OCI-M2 (cell line): ENCODE data around the gene AQP12A.
"Not testable (repeated sequence)": the region's sequence is repeated elsewhere in the genome, so short reads cannot be mapped to it uniquely, and the experiment has no call there.

Source experiments
- DNase-seq: peaks from one replicate; lab custom pipeline; 2025; ENCODE audit not compliant: unreplicated experiment; lab: John Stamatoyannopoulos, UW

The AQP12A gene

DNA sequence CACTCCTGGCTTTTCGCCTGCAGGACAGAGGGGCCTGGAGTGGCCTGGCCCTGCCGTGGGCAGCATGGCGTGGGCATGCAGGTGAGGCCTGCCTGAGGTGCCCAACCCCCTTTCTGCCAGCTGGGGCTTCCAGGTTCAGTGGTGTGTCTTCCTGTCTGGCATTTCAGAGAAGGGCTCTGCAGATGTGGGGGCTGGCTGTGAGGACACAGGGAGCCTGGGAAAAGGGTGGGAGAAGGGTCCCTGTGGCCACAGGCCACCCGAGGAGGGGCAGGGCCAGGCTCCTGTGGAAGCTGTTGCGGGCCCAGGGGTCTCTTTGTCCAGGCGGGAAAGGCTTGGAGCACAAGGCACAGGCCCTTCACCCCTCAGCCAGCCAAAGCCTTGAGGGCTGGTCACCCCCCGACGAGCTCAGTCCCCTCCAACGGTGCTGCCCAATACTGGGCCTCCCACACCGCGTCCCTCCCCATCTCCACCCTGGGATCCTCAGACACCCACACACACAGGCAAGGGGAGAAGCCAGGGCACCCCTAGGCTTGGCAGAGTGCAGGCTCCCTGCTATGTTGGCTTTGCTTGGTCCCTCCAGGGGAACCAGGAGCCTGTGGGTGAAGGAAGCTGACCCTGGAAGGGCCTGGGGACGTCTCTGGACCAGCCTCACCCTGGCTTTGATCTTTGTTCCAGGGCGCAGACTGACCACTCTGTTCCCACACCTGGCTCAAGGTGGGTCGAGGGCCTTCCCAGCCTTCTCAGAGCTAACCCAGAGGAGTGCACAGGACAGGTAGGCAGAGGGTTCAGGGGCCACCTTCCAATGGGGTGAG lies 3.7 kb upstream of the AQP12A start:
- DNase-seq = no peak

DNA sequence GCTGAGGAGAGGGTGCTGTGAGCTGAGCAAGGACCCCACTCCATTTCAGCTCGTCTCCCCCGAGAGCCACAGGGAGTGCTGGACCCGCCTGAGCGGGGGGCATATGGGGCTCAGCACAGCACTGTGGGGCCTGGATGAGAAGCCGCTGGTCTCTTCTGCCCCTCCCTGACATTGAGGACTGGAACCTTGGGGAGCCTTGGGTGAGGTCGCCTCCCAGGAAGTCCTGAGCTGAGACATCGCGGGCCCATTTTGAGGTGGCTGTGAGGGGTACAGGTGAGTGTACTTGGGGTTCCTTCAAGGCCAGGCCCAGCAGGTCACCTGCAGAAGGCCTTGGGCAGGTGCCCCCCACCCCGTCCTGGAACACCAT lies 3.1 kb upstream of the AQP12A start:
- no peak for DNase-seq

GRCh38 chr2:240689975-240690374 lies 1.7 kb upstream of the AQP12A start:
- DNase-seq = no peak

GRCh38 chr2:240690421-240691074 lies 1.1 kb upstream of the AQP12A start:
- DNase-seq = not testable (repeated sequence)

GRCh38 chr2:240691075-240691427 lies 615 bp upstream of the AQP12A start:
- DNase-seq = not testable (repeated sequence)

GRCh38 chr2:240692583-240693561 lies 1.2 kb downstream of the AQP12A start:
- DNase-seq = not testable (repeated sequence)

DNA sequence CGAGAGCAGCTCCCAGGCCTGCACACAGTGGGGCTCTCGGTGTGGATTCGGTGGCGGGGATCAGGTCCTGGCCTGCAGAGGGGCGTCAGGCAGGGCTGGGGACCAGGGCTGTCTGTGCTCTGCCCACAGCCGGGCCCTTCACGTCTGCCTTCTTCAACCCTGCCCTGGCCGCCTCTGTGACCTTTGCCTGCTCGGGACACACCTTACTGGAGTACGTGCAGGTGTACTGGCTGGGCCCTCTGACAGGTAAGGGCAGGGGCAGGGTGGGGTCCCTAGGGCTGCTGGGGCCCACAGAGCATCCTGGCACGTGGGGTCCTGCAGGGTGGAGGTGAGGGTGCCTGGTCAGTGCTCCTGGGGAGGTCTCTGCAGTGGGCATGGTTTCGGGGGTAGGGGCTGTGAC lies 2.6 kb downstream of the AQP12A start:
- not testable (repeated sequence) for DNase-seq

- DNase-seq = not testable (repeated sequence)
Observed at GRCh38 chr2:240695593-240695992, 3.9 kb downstream of the AQP12A start.

GRCh38 chr2:240696469-240696868 lies 4.8 kb downstream of the AQP12A start:
- not testable (repeated sequence) for DNase-seq

DNA sequence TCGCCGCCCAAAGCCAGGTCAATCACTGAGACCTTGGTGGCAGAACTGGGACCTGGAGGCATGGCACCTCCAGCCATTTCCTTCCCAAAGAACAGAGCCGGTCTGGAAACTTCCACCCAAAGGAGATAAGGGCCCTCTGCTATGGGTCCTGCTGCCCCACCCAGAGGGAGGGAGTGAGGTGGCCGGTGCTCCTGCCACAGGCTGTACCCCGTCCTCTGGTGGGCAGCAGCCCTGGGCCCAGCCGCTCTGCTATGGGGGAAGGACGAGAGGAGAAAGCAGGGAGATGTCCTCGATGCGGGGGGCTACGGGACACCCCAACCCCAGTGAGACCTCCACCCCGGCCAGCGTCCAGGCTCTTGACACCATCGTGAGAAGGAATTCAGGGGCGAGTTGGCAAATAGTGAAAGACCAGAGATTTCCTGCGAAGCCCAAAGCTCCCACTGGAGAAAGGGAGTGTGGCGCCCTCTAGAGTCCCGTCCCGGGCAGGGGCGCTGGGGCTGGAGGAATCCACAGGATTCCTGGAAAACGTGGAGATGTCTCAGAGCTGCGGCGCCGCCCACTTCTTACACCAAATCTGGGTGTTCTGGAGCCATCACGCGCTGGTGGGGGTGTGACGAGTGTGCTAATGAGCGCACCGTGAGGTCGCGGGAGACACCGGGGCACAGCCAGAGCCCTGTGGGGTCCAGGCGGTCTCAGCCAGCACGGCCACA lies 7.3 kb downstream of the AQP12A start:
- DNase-seq = not testable (repeated sequence)

DNA sequence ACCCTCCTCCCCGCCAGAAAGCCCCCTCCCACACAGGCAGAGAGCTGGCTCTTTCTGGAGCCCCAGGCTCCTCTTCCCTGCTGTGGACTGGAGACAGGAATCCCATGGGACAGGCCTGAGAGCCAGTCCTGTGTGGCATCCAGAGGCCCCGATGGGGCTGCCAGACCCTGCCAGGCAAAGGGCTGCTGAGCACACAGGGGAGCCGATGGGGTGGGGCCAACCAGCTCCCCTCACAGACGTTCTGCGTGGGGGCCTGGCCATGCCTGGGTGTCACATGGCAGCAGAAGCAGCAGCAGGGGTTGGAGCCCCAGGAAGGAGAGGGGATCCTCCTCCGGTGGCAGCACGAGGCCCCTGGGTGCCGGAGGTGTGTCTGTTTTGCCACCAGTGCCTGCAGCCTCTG lies 8.2 kb downstream of the AQP12A start:
- not testable (repeated sequence) for DNase-seq

GRCh38 chr2:240700616-240701015 lies 8.9 kb downstream of the AQP12A start:
- DNase-seq = not testable (repeated sequence)

GRCh38 chr2:240701091-240701735 lies 9.5 kb downstream of the AQP12A start:
- DNase-seq = no peak

- no peak for DNase-seq
Observed at GRCh38 chr2:240701736-240702639, 10.3 kb downstream of the AQP12A start.

- DNase-seq = no peak
Observed at GRCh38 chr2:240702640-240703011, 11.0 kb downstream of the AQP12A start.

DNA sequence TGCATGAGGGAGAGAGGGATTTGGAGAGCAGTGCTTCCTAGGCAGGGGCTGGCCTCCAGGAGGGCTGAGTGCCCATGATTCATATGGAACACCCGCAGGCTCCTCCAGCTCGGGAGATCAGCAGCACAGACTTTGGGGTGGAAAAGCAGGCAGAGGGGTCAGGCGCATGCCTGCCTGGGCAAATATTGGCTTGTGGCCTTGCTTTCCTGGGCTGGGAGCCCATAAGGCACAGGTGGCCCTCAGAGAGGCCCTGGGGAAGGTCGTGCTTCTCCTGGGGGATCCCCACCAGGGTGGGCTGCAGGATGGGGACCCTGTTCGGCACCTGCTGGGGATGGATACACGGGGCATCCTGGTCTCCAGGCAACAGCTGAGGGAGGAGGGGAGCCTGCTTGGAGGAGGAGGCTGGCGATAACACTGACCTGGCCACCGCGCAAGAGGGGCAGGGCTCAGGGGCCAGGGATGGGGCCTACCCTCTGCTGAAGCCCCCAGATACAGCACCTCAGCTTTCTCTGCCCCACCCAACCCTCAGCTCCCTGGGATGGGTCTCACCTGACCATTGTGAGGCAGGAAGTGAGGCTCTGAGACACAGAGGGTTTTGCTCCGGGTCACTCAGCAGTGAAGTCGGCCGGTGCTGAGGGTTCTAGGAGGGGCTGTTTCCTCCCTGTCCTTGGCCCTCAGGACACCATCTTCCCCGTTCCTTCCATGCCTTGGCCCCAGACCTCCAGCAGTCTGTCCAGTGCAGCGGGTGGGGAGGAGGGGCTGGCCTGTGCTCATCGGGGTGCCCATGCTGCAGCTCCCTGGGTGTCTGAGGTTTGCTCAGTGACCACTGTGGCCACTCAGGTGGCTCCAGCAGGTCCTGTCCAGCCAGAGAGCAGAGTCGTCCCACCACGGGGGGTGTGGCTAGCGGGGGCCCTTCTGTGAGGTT lies 12.0 kb downstream of the AQP12A start:
- no peak for DNase-seq

DNA sequence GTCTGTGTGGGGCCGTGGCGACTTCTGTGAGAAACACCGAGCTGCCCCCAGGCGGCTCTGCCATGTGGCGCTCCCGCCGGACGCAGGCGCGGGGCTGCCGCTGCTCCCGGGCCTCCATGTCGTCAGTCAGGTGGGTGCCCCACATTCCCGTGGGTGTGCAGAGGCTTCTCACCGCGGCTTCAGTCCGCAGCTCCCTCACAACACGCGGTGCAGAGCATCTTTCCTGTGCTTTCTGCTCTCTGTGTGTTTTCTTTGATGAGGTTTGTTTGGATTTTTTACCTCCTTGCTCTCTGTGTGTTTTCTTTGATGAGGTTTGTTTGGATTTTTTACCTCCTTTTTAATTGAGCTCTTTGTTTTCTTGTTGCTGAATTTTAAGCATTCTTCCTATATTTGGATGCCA lies 13.0 kb downstream of the AQP12A start:
- no peak for DNase-seq

- DNase-seq = no peak
Observed at GRCh38 chr2:240705204-240705791, 13.6 kb downstream of the AQP12A start.
